Activated B cell treated with CpG ODN at 0.5 μM for 24 hours (primary cell): ENCODE data around the gene ERBB4. TPM values are rescaled to one million over a fixed set of nuclear protein-coding genes. Genes with fewer than 3 reads are reported as not detected.

ENCODE experiments used
- ATAC-seq: fragments of 200-7000 bp; cut with Tn5 transposase; one replicate; pipeline ENCODE4 v1.10.0; 2021; ENCODE audit warnings: low read depth, mild to moderate bottlenecking, moderate library complexity
- CTCF ChIA-PET: fragments of 350-600 bp; sonication (Branson Sonifier 250); formaldehyde crosslinking; loops from one replicate; lab custom pipeline; 2021; ENCODE audit warnings: antibody characterized with exemption; lab: Charles Lee
- POLR2A ChIA-PET: fragments of 350-600 bp; sonication (Branson Sonifier 250); formaldehyde crosslinking; loops from one replicate; lab custom pipeline; 2021; ENCODE audit warnings: antibody characterized with exemption; lab: Charles Lee
- DNase-seq: peaks from one replicate; pipeline ENCODE4 v3.0.0; 2022
- H3K27ac Mint-ChIP-seq: one replicate; pipeline ENCODE4 v1.8.0; 2020; ENCODE audit warnings: mixed read lengths
- H3K27me3 Mint-ChIP-seq: one replicate; pipeline ENCODE4 v1.8.0; 2021; ENCODE audit warnings: mixed read lengths
- H3K36me3 Mint-ChIP-seq: one replicate; pipeline ENCODE4 v1.8.0; 2021; ENCODE audit warnings: low read depth, mixed read lengths
- H3K4me1 Mint-ChIP-seq: one replicate; pipeline ENCODE4 v1.8.0; 2021; ENCODE audit warnings: mixed read lengths
- H3K4me3 Mint-ChIP-seq: one replicate; pipeline ENCODE4 v1.8.0; 2020; ENCODE audit warnings: mild to moderate bottlenecking, mixed read lengths
- H3K9me3 Mint-ChIP-seq: one replicate; pipeline ENCODE4 v1.8.0; 2020; ENCODE audit warnings: mixed read lengths
- intact Hi-C: fragments of 100-400 bp; cut with micrococcal nuclease; formaldehyde crosslinking; loops from one replicate; pipeline ENCODE4 v1.15.1; 2024
- total RNA-seq: library from RNA; stranded (reverse); gene quantifications from 2 replicates; pipeline ENCODE4 v1.2.3, GENCODE V29; 2022
- TF ChIP-seq, protein P1 (sequence below): fragments of 200-600 bp; IDR thresholded peaks from one replicate; pipeline ENCODE4 v1.8.0; 2022; ENCODE audit warnings: antibody characterized with exemption, mild to moderate bottlenecking

The ERBB4 gene
- total RNA-seq, 1 donor from 2014 or later, result not detected

DNA sequence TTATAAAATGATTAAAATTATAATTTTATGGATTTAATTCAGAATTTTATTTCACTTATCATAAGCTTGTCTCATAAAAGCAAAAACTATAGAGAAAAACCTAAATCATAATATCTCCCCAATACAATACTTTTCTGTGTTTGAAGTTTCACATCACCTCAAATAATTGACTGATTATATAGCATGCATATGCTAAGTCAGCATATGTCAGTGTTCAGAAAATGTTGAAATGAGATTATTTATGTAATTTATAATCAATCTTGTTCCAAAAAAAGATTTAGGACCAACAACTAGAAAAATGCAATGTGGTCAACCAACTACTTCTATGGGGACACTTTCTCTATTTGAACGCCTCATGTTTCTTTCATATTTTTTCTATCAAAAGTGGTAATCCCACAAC, 1079.6 kb downstream of the ERBB4 start:
- ChIA-PET CTCF (no interaction called here), POLR2A (no interaction called here)
- no peak overlapping the region for H3K4me3 Mint-ChIP-seq
- H3K36me3 Mint-ChIP-seq, result no peaks in the 10 kb centered on the region
- intact Hi-C loops, result no loop called here
- no peaks in the 10 kb centered on the region for H3K9me3 Mint-ChIP-seq
- TF ChIP-seq, protein P1, sequence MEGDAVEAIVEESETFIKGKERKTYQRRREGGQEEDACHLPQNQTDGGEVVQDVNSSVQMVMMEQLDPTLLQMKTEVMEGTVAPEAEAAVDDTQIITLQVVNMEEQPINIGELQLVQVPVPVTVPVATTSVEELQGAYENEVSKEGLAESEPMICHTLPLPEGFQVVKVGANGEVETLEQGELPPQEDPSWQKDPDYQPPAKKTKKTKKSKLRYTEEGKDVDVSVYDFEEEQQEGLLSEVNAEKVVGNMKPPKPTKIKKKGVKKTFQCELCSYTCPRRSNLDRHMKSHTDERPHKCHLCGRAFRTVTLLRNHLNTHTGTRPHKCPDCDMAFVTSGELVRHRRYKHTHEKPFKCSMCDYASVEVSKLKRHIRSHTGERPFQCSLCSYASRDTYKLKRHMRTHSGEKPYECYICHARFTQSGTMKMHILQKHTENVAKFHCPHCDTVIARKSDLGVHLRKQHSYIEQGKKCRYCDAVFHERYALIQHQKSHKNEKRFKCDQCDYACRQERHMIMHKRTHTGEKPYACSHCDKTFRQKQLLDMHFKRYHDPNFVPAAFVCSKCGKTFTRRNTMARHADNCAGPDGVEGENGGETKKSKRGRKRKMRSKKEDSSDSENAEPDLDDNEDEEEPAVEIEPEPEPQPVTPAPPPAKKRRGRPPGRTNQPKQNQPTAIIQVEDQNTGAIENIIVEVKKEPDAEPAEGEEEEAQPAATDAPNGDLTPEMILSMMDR, result no peak
- no peak overlapping the region for H3K27ac Mint-ChIP-seq
- DNase-seq (no peak), ATAC-seq (no peak)
- H3K4me1 Mint-ChIP-seq, result no peaks in the 10 kb centered on the region
- no peaks in the 10 kb centered on the region for H3K27me3 Mint-ChIP-seq

DNA sequence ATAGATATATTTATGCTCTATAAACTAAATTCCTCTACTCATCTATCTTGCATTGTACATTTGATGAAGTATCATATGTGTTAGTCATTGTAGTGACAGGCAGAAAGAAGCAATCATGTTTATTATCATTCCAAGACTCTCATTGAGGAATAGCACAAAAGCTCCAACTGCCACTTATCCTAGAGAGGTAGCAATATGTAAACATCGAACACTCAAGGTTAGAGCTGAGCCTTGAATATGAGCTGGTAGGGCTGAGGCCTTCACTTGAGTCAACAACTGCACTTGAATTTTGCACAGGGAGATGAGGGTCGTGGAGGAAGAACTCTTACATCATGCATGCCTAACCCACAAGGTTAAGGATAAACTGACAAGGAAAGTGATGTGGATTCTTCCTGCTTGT, 1081.3 kb downstream of the ERBB4 start:
- TF ChIP-seq, protein P1, result no peak
- Mint-ChIP-seq H3K9me3 (no peaks in the 10 kb centered on the region), H3K4me1 (no peaks in the 10 kb centered on the region), H3K27ac (no peak overlapping the region), H3K36me3 (no peaks in the 10 kb centered on the region), H3K27me3 (no peaks in the 10 kb centered on the region), H3K4me3 (no peak overlapping the region)
- POLR2A ChIA-PET, result no interaction called here
- ATAC-seq (no peak), DNase-seq (no peak)
- intact Hi-C loops, result no loop called here
- CTCF ChIA-PET, result no interaction called here

- DNase-seq, result no peak
- CTCF ChIA-PET, result interaction anchor here (1.0 to 1.5 kb wide), 7 partner anchors 9 to 1112 kb away, joined by 3 to 10 read pairs (median 3); no protein-coding TSS in a partner anchor
- no peaks in the 10 kb centered on the region for H3K4me1 Mint-ChIP-seq
- no peaks in the 10 kb centered on the region for H3K9me3 Mint-ChIP-seq
- ATAC-seq, result no peak
- no peak overlapping the region for H3K27ac Mint-ChIP-seq
- H3K4me3 Mint-ChIP-seq, result no peak overlapping the region
- POLR2A ChIA-PET, result no interaction called here
- no peaks in the 10 kb centered on the region for H3K36me3 Mint-ChIP-seq
- no peaks in the 10 kb centered on the region for H3K27me3 Mint-ChIP-seq
- intact Hi-C loops, result no loop called here
- TF ChIP-seq, protein P1, result peak; percentile 72
These were observed 1083.3 kb downstream of the ERBB4 start for GRCh38 chr2:211455216-211455841.

GRCh38 chr2:211454679-211455078, 1083.9 kb downstream of the ERBB4 start:
- DNase-seq, result no peak
- Mint-ChIP-seq H3K4me1 (no peaks in the 10 kb centered on the region), H3K4me3 (no peak overlapping the region), H3K27me3 (no peaks in the 10 kb centered on the region), H3K27ac (no peak overlapping the region), H3K36me3 (no peaks in the 10 kb centered on the region), H3K9me3 (no peaks in the 10 kb centered on the region)
- intact Hi-C loops, result no loop called here
- TF ChIP-seq, protein P1, result no peak
- CTCF ChIA-PET, result interaction anchor here (1.0 to 1.5 kb wide), 7 partner anchors 10 to 1113 kb away, joined by 3 to 10 read pairs (median 3); no protein-coding TSS in a partner anchor
- ATAC-seq, result no peak
- POLR2A ChIA-PET, result no interaction called here

- CTCF ChIA-PET, result interaction anchor here (0.9 kb wide), 1 partner anchor 35 kb away, joined by 3 read pairs; no protein-coding TSS in a partner anchor
- H3K9me3 Mint-ChIP-seq, result no peaks in the 10 kb centered on the region
- no peak overlapping the region for H3K4me3 Mint-ChIP-seq
- DNase-seq (no peak), ATAC-seq (no peak)
- H3K27me3 Mint-ChIP-seq, result no peaks in the 10 kb centered on the region
- H3K36me3 Mint-ChIP-seq, result no peaks in the 10 kb centered on the region
- POLR2A ChIA-PET, result no interaction called here
- intact Hi-C loops, result no loop called here
- no peak overlapping the region for H3K27ac Mint-ChIP-seq
- no peaks in the 10 kb centered on the region for H3K4me1 Mint-ChIP-seq
- TF ChIP-seq, protein P1, result no peak
These were observed 1085.2 kb downstream of the ERBB4 start for GRCh38 chr2:211453311-211453887.
